ENCODE data around the gene IRF8. TPM values are rescaled to one million over a fixed set of nuclear protein-coding genes. Genes with fewer than 3 reads are reported as not detected.
A peak's percentile ranks its signal among the peaks of the same experiment; 100 is the strongest.

Gene IRF8
- polyA plus RNA-seq, 1 experiment: not detected

- TF ChIP-seq, protein P1, sequence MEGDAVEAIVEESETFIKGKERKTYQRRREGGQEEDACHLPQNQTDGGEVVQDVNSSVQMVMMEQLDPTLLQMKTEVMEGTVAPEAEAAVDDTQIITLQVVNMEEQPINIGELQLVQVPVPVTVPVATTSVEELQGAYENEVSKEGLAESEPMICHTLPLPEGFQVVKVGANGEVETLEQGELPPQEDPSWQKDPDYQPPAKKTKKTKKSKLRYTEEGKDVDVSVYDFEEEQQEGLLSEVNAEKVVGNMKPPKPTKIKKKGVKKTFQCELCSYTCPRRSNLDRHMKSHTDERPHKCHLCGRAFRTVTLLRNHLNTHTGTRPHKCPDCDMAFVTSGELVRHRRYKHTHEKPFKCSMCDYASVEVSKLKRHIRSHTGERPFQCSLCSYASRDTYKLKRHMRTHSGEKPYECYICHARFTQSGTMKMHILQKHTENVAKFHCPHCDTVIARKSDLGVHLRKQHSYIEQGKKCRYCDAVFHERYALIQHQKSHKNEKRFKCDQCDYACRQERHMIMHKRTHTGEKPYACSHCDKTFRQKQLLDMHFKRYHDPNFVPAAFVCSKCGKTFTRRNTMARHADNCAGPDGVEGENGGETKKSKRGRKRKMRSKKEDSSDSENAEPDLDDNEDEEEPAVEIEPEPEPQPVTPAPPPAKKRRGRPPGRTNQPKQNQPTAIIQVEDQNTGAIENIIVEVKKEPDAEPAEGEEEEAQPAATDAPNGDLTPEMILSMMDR (IDR thresholded peaks at IDR 0.05; ENCODE audit: insufficient read depth, low read depth, low read length): no peak
Measured at GRCh38 chr16:85923153-85924021, 24.4 kb downstream of the IRF8 start.

GRCh38 chr16:85924675-85925074 is 25.7 kb downstream of the IRF8 start:
- H3K4me3 ChIP-seq (ENCODE audit: low read depth, low read length): no peak overlapping the region
- POLR2A ChIA-PET: no interaction called here
- TF ChIP-seq, protein P1 (IDR thresholded peaks at IDR 0.05; ENCODE audit: insufficient read depth, low read depth, low read length): no peak
- CTCF ChIA-PET: interaction anchor here (0.8 kb wide), 1 partner anchor 63 kb away, joined by 3 read pairs; no protein-coding TSS in a partner anchor
- peak; percentile 12 for DNase-seq (ENCODE audit: low read depth)
- H3K36me3 ChIP-seq (ENCODE audit: control insufficient read depth, insufficient read depth, low read length): no peaks in the 10 kb centered on the region
- peaks cover 16% of the 10 kb centered on the region for H3K27me3 ChIP-seq (ENCODE audit: control insufficient read depth, insufficient read depth, low read length)

More at GRCh38 chr16:85923153-85924021, 24.4 kb downstream of the IRF8 start:
- POLR2A ChIA-PET: interaction anchor here (0.6 kb wide), 1 partner anchor 48 kb away, joined by 3 read pairs; no protein-coding TSS in a partner anchor
- H3K36me3 ChIP-seq (ENCODE audit: control insufficient read depth, insufficient read depth, low read length): no peaks in the 10 kb centered on the region
- H3K27me3 ChIP-seq (ENCODE audit: control insufficient read depth, insufficient read depth, low read length): peaks cover 12% of the 10 kb centered on the region
- CTCF ChIA-PET: interaction anchor here (1.3 to 1.5 kb wide), 2 partner anchors 16 to 102 kb away, joined by 3 to 5 read pairs; no protein-coding TSS in a partner anchor
- peak; percentile 57 for DNase-seq (ENCODE audit: low read depth)
- no peak overlapping the region for H3K4me3 ChIP-seq (ENCODE audit: low read depth, low read length)

- no peak for DNase-seq (ENCODE audit: low read depth)
- POLR2A ChIA-PET: no interaction called here
- Histone ChIP-seq H3K27me3 (ENCODE audit: control insufficient read depth, insufficient read depth, low read length) (peaks cover 17% of the 10 kb centered on the region), H3K4me3 (ENCODE audit: low read depth, low read length) (no peak overlapping the region), H3K36me3 (ENCODE audit: control insufficient read depth, insufficient read depth, low read length) (no peaks in the 10 kb centered on the region)
- TF ChIP-seq, protein P1 (IDR thresholded peaks at IDR 0.05; ENCODE audit: insufficient read depth, low read depth, low read length): no peak
- CTCF ChIA-PET: no interaction called here
Measured at GRCh38 chr16:85926370-85926769, 27.4 kb downstream of the IRF8 start.

DNA sequence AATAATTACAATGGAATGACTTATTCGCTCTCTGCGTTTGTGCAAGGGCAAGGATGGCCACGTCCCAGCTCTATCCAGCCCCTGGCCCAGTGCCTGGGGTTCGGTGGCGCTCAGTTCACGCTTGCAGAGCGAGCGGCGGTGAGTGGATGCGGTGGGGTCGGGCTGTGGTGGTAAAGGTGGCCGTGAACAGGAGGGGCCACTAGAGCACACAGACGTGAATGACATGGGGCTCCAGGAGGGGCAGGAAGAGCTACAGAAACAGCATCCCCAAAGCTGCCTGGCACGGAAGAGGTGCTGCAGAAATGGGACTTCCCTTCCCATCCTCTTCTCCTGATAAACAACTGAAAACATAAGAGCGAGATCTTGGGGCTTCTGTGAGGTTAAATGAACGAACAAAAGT is 28.4 kb downstream of the IRF8 start:
- H3K4me3 ChIP-seq (ENCODE audit: low read depth, low read length): no peak overlapping the region
- CTCF ChIA-PET: no interaction called here
- POLR2A ChIA-PET: no interaction called here
- peaks cover 17% of the 10 kb centered on the region for H3K27me3 ChIP-seq (ENCODE audit: control insufficient read depth, insufficient read depth, low read length)
- no peak for DNase-seq (ENCODE audit: low read depth)
- H3K36me3 ChIP-seq (ENCODE audit: control insufficient read depth, insufficient read depth, low read length): no peaks in the 10 kb centered on the region
- TF ChIP-seq, protein P1 (IDR thresholded peaks at IDR 0.05; ENCODE audit: insufficient read depth, low read depth, low read length): no peak

DNA sequence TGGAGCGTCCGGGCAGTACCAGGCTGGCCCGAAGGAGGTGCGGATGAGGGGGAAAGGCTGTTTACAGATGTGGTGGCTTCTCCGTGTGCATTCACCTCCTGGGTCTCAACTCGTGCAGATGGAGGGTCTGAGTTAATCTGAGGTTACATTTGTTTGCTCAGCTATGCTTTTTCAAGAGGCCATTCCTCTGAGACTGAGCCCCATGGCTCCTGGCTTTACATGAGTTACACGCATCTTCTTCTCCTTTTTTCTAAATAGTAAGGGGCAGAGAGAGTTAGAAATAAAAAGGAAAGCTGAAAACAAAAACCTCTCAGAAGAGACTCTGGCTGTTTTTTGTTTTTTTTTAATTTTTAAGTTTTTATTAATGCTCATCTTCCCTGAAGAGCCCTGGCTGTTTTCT is 29.0 kb downstream of the IRF8 start:
- H3K36me3 ChIP-seq (ENCODE audit: control insufficient read depth, insufficient read depth, low read length): no peaks in the 10 kb centered on the region
- ChIA-PET CTCF (interaction anchor here (0.6 kb wide), 1 partner anchor 33 kb away, joined by 3 read pairs; no protein-coding TSS in a partner anchor), POLR2A (no interaction called here)
- TF ChIP-seq, protein P1 (IDR thresholded peaks at IDR 0.05; ENCODE audit: insufficient read depth, low read depth, low read length): no peak
- H3K27me3 ChIP-seq (ENCODE audit: control insufficient read depth, insufficient read depth, low read length): peaks cover 17% of the 10 kb centered on the region
- DNase-seq (ENCODE audit: low read depth): no peak
- H3K4me3 ChIP-seq (ENCODE audit: low read depth, low read length): no peak overlapping the region
